SK-N-SH (cell line): ENCODE results near the gene SDHA.

ENCODE experiments used
- EP300 ChIP-seq, 2 experiments: IDR thresholded peaks; 2 replicates each; pipeline versions ENCODE4 v1.4.0 to v1.6.1; 2012; ENCODE audit warnings: borderline replicate concordance in 1 of 2, low read depth in 1 of 2, low read length in 1 of 2
- MAX ChIP-seq: IDR thresholded peaks from 2 replicates; pipeline ENCODE4 v1.4.0; 2012; ENCODE audit warnings: low read depth
- POLR2AphosphoS5 ChIP-seq: IDR thresholded peaks from 2 replicates; pipeline ENCODE4 v1.6.1; 2012; ENCODE audit warnings: low read depth, low read length
- RAD21 ChIP-seq: IDR thresholded peaks from 2 replicates; pipeline ENCODE4 v1.6.1; 2012; ENCODE audit warnings: mild to moderate bottlenecking, low read length
- SIN3A ChIP-seq: IDR thresholded peaks from 2 replicates; pipeline ENCODE4 v1.6.1; 2012; ENCODE audit warnings: low read depth, mild to moderate bottlenecking, low read length, moderate library complexity, borderline replicate concordance
- TAF1 ChIP-seq: IDR thresholded peaks from 2 replicates; pipeline ENCODE4 v1.6.1; 2012; ENCODE audit warnings: low read depth, mild to moderate bottlenecking, low read length, moderate library complexity, borderline replicate concordance
- TEAD4 ChIP-seq: IDR thresholded peaks from 2 replicates; pipeline ENCODE4 v1.4.0; 2012; ENCODE audit warnings: mild to moderate bottlenecking, borderline replicate concordance; ENCODE audit not compliant: insufficient read depth
- USF2 ChIP-seq: fragments of 150-350 bp; IDR thresholded peaks from 2 replicates; pipeline ENCODE4 v1.6.1; 2017; ENCODE audit warnings: antibody characterized with exemption, low read length, low read depth, borderline replicate concordance
- TF ChIP-seq, protein P1 (sequence below): IDR thresholded peaks from 2 replicates; pipeline ENCODE4 v1.6.1; 2012; ENCODE audit warnings: mild to moderate bottlenecking, low read depth, low read length, moderate library complexity
- TF ChIP-seq, protein P2 (sequence below): fragments of 200-600 bp; sonication (generic); IDR thresholded peaks from 2 replicates; pipeline ENCODE4 v1.6.1; 2017; ENCODE audit warnings: antibody characterized with exemption, mild to moderate bottlenecking, moderate library complexity
- TF ChIP-seq, protein P3 (sequence below): IDR thresholded peaks from 2 replicates; pipeline ENCODE4 v1.4.0; 2012; ENCODE audit warnings: low read depth, borderline replicate concordance

GRCh38 chr5:191036-191948, 26.8 kb upstream of the SDHA start, which contains the start of gene LRRC14B:
- TF ChIP-seq, protein P1, sequence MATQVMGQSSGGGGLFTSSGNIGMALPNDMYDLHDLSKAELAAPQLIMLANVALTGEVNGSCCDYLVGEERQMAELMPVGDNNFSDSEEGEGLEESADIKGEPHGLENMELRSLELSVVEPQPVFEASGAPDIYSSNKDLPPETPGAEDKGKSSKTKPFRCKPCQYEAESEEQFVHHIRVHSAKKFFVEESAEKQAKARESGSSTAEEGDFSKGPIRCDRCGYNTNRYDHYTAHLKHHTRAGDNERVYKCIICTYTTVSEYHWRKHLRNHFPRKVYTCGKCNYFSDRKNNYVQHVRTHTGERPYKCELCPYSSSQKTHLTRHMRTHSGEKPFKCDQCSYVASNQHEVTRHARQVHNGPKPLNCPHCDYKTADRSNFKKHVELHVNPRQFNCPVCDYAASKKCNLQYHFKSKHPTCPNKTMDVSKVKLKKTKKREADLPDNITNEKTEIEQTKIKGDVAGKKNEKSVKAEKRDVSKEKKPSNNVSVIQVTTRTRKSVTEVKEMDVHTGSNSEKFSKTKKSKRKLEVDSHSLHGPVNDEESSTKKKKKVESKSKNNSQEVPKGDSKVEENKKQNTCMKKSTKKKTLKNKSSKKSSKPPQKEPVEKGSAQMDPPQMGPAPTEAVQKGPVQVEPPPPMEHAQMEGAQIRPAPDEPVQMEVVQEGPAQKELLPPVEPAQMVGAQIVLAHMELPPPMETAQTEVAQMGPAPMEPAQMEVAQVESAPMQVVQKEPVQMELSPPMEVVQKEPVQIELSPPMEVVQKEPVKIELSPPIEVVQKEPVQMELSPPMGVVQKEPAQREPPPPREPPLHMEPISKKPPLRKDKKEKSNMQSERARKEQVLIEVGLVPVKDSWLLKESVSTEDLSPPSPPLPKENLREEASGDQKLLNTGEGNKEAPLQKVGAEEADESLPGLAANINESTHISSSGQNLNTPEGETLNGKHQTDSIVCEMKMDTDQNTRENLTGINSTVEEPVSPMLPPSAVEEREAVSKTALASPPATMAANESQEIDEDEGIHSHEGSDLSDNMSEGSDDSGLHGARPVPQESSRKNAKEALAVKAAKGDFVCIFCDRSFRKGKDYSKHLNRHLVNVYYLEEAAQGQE: no peak
- TF ChIP-seq, protein P2, sequence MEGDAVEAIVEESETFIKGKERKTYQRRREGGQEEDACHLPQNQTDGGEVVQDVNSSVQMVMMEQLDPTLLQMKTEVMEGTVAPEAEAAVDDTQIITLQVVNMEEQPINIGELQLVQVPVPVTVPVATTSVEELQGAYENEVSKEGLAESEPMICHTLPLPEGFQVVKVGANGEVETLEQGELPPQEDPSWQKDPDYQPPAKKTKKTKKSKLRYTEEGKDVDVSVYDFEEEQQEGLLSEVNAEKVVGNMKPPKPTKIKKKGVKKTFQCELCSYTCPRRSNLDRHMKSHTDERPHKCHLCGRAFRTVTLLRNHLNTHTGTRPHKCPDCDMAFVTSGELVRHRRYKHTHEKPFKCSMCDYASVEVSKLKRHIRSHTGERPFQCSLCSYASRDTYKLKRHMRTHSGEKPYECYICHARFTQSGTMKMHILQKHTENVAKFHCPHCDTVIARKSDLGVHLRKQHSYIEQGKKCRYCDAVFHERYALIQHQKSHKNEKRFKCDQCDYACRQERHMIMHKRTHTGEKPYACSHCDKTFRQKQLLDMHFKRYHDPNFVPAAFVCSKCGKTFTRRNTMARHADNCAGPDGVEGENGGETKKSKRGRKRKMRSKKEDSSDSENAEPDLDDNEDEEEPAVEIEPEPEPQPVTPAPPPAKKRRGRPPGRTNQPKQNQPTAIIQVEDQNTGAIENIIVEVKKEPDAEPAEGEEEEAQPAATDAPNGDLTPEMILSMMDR: no peak
- TF ChIP-seq EP300 (IDR thresholded peaks at IDR 0.05; ENCODE audit: borderline replicate concordance in 1 of 2, low read depth in 1 of 2, low read length in 1 of 2) (no peak), TEAD4 (no peak), RAD21 (no peak), POLR2AphosphoS5 (no peak), USF2 (no peak), MAX (no peak), SIN3A (no peak), TAF1 (no peak)
- TF ChIP-seq, protein P3, sequence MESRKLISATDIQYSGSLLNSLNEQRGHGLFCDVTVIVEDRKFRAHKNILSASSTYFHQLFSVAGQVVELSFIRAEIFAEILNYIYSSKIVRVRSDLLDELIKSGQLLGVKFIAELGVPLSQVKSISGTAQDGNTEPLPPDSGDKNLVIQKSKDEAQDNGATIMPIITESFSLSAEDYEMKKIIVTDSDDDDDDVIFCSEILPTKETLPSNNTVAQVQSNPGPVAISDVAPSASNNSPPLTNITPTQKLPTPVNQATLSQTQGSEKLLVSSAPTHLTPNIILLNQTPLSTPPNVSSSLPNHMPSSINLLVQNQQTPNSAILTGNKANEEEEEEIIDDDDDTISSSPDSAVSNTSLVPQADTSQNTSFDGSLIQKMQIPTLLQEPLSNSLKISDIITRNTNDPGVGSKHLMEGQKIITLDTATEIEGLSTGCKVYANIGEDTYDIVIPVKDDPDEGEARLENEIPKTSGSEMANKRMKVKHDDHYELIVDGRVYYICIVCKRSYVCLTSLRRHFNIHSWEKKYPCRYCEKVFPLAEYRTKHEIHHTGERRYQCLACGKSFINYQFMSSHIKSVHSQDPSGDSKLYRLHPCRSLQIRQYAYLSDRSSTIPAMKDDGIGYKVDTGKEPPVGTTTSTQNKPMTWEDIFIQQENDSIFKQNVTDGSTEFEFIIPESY: no peak
